ENCODE data around the gene MRPL34.
"Not testable (repeated sequence)": the region's sequence is repeated elsewhere in the genome, so short reads cannot be mapped to it uniquely, and the experiment has no call there.

The MRPL34 gene

DNA sequence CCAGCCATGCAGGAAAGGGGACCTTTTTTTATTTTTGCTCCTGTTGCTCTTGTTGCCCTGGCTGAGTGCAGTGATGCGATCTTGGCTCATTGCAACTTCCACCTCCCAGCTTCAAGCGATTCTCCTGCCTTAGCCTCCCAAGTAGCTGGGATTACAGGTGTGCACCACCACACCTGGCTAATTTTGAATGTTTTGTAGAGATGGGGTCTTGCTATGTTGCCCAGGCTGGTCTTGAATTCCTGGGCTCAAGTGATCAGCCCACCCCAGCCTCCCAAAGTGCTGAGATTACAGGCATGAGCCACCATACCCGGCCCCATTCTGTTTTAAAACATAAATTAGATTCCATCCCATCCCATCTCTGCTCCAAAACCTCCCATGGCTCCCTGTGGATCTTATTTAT, 30.8 kb upstream of the MRPL34 start:
- H3K4me1 Mint-ChIP-seq, H3K9me3 Mint-ChIP-seq, CTCF ChIA-PET, H3K27me3 Mint-ChIP-seq, H3K27ac Mint-ChIP-seq, H3K4me3 Mint-ChIP-seq, DNase-seq: not testable (repeated sequence)
- peaks cover 33% of the 10 kb centered on the region for H3K36me3 Mint-ChIP-seq

DNA sequence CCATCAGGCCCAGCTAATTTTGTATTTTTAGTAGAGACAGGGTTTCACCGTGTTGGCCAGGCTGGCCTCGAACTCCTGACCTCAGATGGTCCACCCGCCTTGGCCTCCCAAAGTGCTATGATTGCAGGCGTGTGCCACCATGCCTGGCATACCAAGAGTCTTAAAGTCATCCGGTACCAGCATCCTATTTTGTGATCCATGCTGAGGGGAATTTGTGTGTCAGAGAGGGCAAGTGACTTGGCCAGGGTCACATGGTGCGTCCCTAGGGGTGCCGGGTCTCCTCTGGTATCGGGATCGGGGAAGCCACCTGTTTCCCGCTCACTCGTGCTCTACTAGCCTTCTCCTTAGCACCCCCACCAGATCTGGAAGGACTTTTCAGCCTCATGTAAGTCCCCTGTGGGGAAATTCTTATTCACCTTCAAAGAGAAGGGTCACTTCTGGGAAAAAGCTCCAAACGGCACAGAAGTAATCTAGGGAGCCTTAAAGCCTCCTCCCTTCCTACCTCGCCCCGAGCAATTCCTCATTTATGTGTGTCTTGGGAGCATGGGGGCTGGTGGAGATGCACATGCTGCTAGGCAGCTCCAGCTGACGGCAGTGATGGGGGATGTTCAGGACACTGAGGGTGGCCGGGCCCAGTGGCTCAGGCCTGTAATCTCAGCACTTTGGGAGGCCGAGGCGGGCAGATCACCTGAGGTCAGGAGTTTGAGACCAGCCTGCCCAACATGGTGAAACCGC, 30.1 kb upstream of the MRPL34 start:
- Mint-ChIP-seq H3K9me3 (no peaks in the 10 kb centered on the region), H3K36me3 (peaks cover 30% of the 10 kb centered on the region), H3K4me1 (no peaks in the 10 kb centered on the region), H3K27me3 (no peaks in the 10 kb centered on the region), H3K27ac (no peak overlapping the region), H3K4me3 (no peak overlapping the region)
- no peak for DNase-seq
- CTCF ChIA-PET, result interaction anchor here (0.6 kb wide), 1 partner anchor 14 kb away, joined by 4 read pairs; no protein-coding TSS in a partner anchor

- Mint-ChIP-seq H3K9me3 (no peaks in the 10 kb centered on the region), H3K27me3 (no peaks in the 10 kb centered on the region), H3K36me3 (peaks cover 19% of the 10 kb centered on the region), H3K4me3 (no peak overlapping the region), H3K27ac (peak overlapping the region; percentile 11), H3K4me1 (peaks cover 7% of the 10 kb centered on the region)
- CTCF ChIA-PET, result interaction anchor here (1.2 kb wide), 1 partner anchor 24 kb away, joined by 3 read pairs; no protein-coding TSS in a partner anchor
- DNase-seq, result no peak
These were observed 26.2 kb upstream of the MRPL34 start for GRCh38 chr19:17279436-17279835.

GRCh38 chr19:17281391-17282304, 24.0 kb upstream of the MRPL34 start, which contains the start of gene ANKLE1:
ANKLE1 (plus strand) TSS chr19:17281901; CDS start chr19:17281921, 20 bp downstream.
- peak within 1 kb of the TSS; percentile 83 for H3K4me3 Mint-ChIP-seq
- CTCF ChIA-PET, result interaction anchor here (0.6 to 3.5 kb wide), 14 partner anchors 9 to 509 kb away, joined by 3 to 15 read pairs (median 7); partner anchors contain the start of genes BABAM1 and USHBP1
- no peaks in the 10 kb centered on the region for H3K9me3 Mint-ChIP-seq
- DNase-seq, result peak; percentile 67
- H3K27ac Mint-ChIP-seq, result peak within 1 kb of the TSS; percentile 58
- H3K4me1 Mint-ChIP-seq, result peaks cover 7% of the 10 kb centered on the region
- H3K27me3 Mint-ChIP-seq, result no peaks in the 10 kb centered on the region
- peaks cover 9% of the 10 kb centered on the region for H3K36me3 Mint-ChIP-seq

GRCh38 chr19:17282488-17283125, 23.1 kb upstream of the MRPL34 start:
- CTCF ChIA-PET, result interaction anchor here (0.6 to 3.5 kb wide), 14 partner anchors 10 to 510 kb away, joined by 3 to 15 read pairs (median 7); partner anchors contain the start of genes BABAM1, DDA1 and USHBP1
- Mint-ChIP-seq H3K36me3 (peaks cover 4% of the 10 kb centered on the region), H3K4me1 (peaks cover 7% of the 10 kb centered on the region), H3K27me3 (no peaks in the 10 kb centered on the region), H3K9me3 (no peaks in the 10 kb centered on the region), H3K27ac (peak overlapping the region; percentile 58), H3K4me3 (peak overlapping the region; percentile 83)
- peak; percentile 89 for DNase-seq

GRCh38 chr19:17283504-17283996, 22.1 kb upstream of the MRPL34 start:
- no peak for DNase-seq
- Mint-ChIP-seq H3K27me3 (no peaks in the 10 kb centered on the region), H3K4me1 (peaks cover 7% of the 10 kb centered on the region), H3K27ac (no peak overlapping the region), H3K9me3 (no peaks in the 10 kb centered on the region), H3K36me3 (peaks cover 4% of the 10 kb centered on the region), H3K4me3 (no peak overlapping the region)
- CTCF ChIA-PET, result interaction anchor here (0.5 to 3.5 kb wide), 13 partner anchors 8 to 512 kb away, joined by 3 to 15 read pairs (median 4); partner anchors contain the start of genes DDA1 and USHBP1

GRCh38 chr19:17285415-17286135, 20.1 kb upstream of the MRPL34 start:
- Mint-ChIP-seq H3K9me3 (no peaks in the 10 kb centered on the region), H3K27ac (no peak overlapping the region), H3K27me3 (peaks cover 13% of the 10 kb centered on the region), H3K4me3 (no peak overlapping the region), H3K36me3 (peaks cover 4% of the 10 kb centered on the region), H3K4me1 (peaks cover 9% of the 10 kb centered on the region)
- DNase-seq, result no peak
- CTCF ChIA-PET, result no interaction called here

DNA sequence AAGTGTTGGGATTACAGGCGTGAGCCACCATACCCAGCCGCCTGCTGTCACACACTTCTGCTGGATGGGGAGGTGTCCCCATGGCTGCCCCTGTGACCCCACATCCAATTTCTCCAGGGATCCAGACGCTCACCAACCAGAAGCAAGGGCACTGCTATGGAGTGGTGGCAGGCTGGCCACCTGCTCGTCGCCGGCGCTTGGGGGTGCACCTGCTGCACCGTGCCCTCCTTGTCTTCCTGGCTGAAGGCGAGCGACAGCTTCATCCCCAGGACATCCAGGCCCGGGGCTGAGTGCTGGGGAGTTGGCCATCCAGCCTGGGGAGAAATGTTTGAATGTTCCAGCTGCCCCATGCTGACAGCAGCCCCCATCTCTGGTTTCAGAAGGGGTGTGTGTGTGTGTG, 19.4 kb upstream of the MRPL34 start:
- H3K27ac Mint-ChIP-seq, result no peak overlapping the region
- H3K9me3 Mint-ChIP-seq, result no peaks in the 10 kb centered on the region
- peaks cover 13% of the 10 kb centered on the region for H3K27me3 Mint-ChIP-seq
- CTCF ChIA-PET, result no interaction called here
- H3K4me3 Mint-ChIP-seq, result no peak overlapping the region
- peaks cover 9% of the 10 kb centered on the region for H3K4me1 Mint-ChIP-seq
- H3K36me3 Mint-ChIP-seq, result peaks cover 4% of the 10 kb centered on the region
- no peak for DNase-seq

DNA sequence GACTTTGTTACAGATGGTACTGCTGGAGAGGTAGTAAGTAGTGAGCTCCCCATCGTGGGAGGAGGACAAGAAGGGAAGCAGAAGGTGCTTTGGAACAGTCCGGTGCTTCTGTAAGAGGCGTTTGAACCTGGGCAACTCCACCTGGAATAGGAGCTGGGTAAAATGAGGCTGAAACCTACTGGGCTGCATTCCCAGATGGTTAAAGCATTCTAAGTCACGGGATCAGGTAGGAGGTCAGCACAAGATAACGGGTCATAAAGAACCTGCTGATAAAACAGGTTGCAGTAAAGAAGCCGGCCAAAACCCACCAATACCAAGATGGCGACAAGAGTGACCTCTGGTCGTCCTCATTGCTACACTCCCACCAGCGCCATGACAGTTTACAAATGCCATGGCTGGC, 18.9 kb upstream of the MRPL34 start:
- no peaks in the 10 kb centered on the region for H3K9me3 Mint-ChIP-seq
- peaks cover 8% of the 10 kb centered on the region for H3K4me1 Mint-ChIP-seq
- peaks cover 4% of the 10 kb centered on the region for H3K36me3 Mint-ChIP-seq
- CTCF ChIA-PET, result interaction anchor here (1.5 kb wide), 1 partner anchor 100 kb away, joined by 4 read pairs; no protein-coding TSS in a partner anchor
- H3K27me3 Mint-ChIP-seq, result peaks cover 13% of the 10 kb centered on the region
- no peak for DNase-seq
- H3K4me3 Mint-ChIP-seq, result no peak overlapping the region
- no peak overlapping the region for H3K27ac Mint-ChIP-seq

DNA sequence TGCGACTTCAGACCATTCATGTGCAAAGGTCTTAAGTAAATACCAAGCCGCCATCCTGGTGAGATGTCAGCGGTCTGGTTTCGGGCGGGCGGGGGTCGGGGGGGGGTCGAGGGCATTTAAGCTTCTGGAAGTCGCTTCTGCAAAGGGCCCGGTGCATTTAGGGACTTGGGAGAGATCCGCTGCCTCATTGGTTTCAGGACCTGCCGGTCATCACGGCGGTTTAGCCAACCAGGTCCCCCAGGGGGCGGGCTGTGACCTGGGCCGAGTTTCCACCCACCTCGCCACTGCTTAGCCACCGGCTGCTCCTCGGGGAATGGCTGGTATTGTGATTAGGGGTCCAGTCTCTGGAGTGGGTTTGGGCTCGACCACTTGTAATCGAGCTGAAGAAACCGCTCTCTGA, 16.2 kb upstream of the MRPL34 start:
- peak; percentile 65 for DNase-seq
- Mint-ChIP-seq H3K4me3 (no peak overlapping the region), H3K4me1 (peaks cover 12% of the 10 kb centered on the region), H3K9me3 (no peaks in the 10 kb centered on the region), H3K27me3 (peaks cover 17% of the 10 kb centered on the region), H3K27ac (no peak overlapping the region), H3K36me3 (peaks cover 4% of the 10 kb centered on the region)
- CTCF ChIA-PET, result no interaction called here

DNA sequence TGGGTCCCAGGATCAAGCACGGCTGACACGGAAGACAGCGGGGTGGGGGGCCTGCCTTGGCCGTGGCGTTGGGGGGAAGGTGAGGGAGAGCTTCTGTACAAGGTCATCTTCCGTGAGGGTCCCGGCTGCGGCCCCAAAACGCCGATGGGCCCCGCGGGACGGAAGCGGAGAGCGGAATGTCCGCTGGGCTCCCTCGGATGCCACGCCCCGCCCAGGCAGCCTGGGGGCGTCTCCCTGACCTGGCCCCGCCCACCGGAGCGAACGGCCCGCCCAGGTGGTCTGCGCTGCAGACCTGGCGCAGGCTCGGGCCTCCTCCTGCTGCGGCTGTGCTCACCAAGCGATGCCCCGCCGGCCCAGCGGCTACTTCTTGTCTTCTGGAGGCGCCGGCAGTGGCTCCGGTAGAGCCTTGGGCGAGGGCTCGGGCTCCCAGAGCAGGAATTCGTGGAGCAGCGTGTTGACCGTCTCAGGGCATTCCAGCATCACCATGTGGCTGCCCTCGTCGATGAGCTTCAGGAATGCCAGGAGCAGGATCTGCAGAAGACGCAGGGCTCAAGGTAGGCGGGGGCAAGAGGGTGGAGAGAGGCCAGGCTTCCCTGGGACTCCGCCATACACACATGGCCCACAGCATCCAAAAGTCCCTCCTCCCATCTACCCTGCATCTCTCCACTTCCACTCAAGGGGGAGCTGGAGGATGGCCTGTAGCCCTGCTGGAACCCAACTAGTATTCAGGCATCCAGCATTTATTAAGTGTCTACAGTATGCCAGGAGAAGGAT, 13.2 kb upstream of the MRPL34 start:
- Mint-ChIP-seq H3K4me1 (peaks cover 12% of the 10 kb centered on the region), H3K36me3 (peaks cover 6% of the 10 kb centered on the region), H3K27ac (peak overlapping the region; percentile 87), H3K9me3 (no peaks in the 10 kb centered on the region), H3K4me3 (peak overlapping the region; percentile 87), H3K27me3 (peaks cover 17% of the 10 kb centered on the region)
- CTCF ChIA-PET, result interaction anchor here (0.6 to 4.3 kb wide), 15 partner anchors 9 to 257 kb away, joined by 3 to 52 read pairs (median 3); partner anchors contain the start of genes ABHD8, ANKLE1, BABAM1 and DDA1
- peak; percentile 85 for DNase-seq

GRCh38 chr19:17293605-17294004, 12.1 kb upstream of the MRPL34 start:
- Mint-ChIP-seq H3K9me3 (peaks cover 4% of the 10 kb centered on the region), H3K4me1 (peaks cover 12% of the 10 kb centered on the region), H3K27ac (no peak overlapping the region), H3K27me3 (peaks cover 17% of the 10 kb centered on the region), H3K36me3 (peaks cover 10% of the 10 kb centered on the region), H3K4me3 (no peak overlapping the region)
- no peak for DNase-seq
- CTCF ChIA-PET, result interaction anchor here (0.8 to 4.3 kb wide), 9 partner anchors 8 to 221 kb away, joined by 3 to 52 read pairs (median 4); partner anchors contain the start of genes BABAM1, DDA1 and MRPL34

Measured in activated naive CD4-positive, alpha-beta T cell treated with anti-CD3 and anti-CD28 coated beads, Interleukin-2, amount 10 ng/mL, durations not matched to agents 7 days and 5 days (primary cell).